ENCODE data around the gene ZNF362.

GRCh38 chr1:33246171-33246570 is 10.1 kb upstream of the ZNF362 start:
- TF ChIP-seq CTCF (IDR thresholded peaks at IDR 0.05; ENCODE audit: low read depth, low read length, missing input control) (no peak), RAD21 (IDR thresholded peaks at IDR 0.05) (no peak), ZBTB33 (IDR thresholded peaks at IDR 0.05) (no peak)

Data from liver (tissue), 3 donors.